NB4 (cell line): Measurements from ENCODE around the gene TMCO6.

Experiments
- CTCF ChIP-seq: IDR thresholded peaks from one replicate; pipeline ENCODE4 v1.5.1; 2012; ENCODE audit warnings: low read depth, low read length
- MAX ChIP-seq: IDR thresholded peaks from 2 replicates; pipeline ENCODE4 v1.6.1; 2011; ENCODE audit warnings: low read depth, low read length
- MYC ChIP-seq: IDR thresholded peaks from 2 replicates; pipeline ENCODE4 v1.6.1; 2011; ENCODE audit warnings: low read depth, low read length
- POLR2A ChIP-seq: IDR thresholded peaks from 2 replicates; pipeline ENCODE4 v1.6.1; 2011; ENCODE audit warnings: mild to moderate bottlenecking; ENCODE audit not compliant: insufficient read length; ENCODE audit errors: extremely low read depth

- TF ChIP-seq MAX (no peak), POLR2A (no peak), MYC (no peak), CTCF (no peak)
These were observed 39.7 kb downstream of the TMCO6 start for GRCh38 chr5:140678993-140679392.
